ENCODE data around the gene PIH1D1. TPM values are rescaled to one million over a fixed set of nuclear protein-coding genes. Genes with fewer than 3 reads are reported as not detected.

Gene PIH1D1
- total and polyA plus RNA-seq, 2 of the 8 experiments (the other 6 are each of a cell fraction or from before 2014, with no cell fraction given): 146 to 195 TPM

- FAIRE-seq: no peak
- no peaks in the 10 kb centered on the region for H3K27me3 ChIP-seq (replicated peaks in 1 of 4; ENCODE audit: control insufficient read depth in 3 of 4, extremely low read depth in 1 of 4, insufficient read depth in 3 of 4, low read length in 3 of 4)
- no peaks in the 10 kb centered on the region for H3K23me2 ChIP-seq (ENCODE audit: low read depth, low read length)
- H3K4me1 ChIP-seq (replicated peaks in 1 of 4; ENCODE audit: control insufficient read depth in 3 of 4, insufficient read depth in 4 of 4, low read length in 3 of 4): peaks cover 0 to 5% (median 0%) of the 10 kb centered on the region in 4 experiments; a peak in 1 of 7 replicates
- no peak overlapping the region for H3K23ac ChIP-seq (ENCODE audit: insufficient read length)
- 97% methylated on average over 5 of the region's 5 CpGs; no CpG with 5 or more reads in 1 of the 2 experiments for WGBS, 2 experiments (ENCODE audit: extremely low coverage in 1 of 2, insufficient coverage in 1 of 2, insufficient read length in 1 of 2, insufficient replicate concordance in 2 of 2, low coverage in 1 of 2, low lambda C conversion rate in 2 of 2, missing lambda C conversion rate in 1 of 2)
- no peak overlapping the region for H3K18ac ChIP-seq (ENCODE audit: extremely low read depth, low read length)
- no peak overlapping the region for H2BK15ac ChIP-seq (ENCODE audit: low read length)
- peak overlapping the region; percentile 39 for H4K91ac ChIP-seq (replicated peaks; ENCODE audit: insufficient read length, low read length)
- H3K36me3 ChIP-seq (ENCODE audit: control insufficient read depth in 2 of 4, insufficient read depth in 4 of 4, low read length in 3 of 4): no peaks in the 10 kb centered on the region
- no peak overlapping the region for H3K14ac ChIP-seq (ENCODE audit: insufficient read length)
- no peaks in the 10 kb centered on the region for H3K79me2 ChIP-seq (ENCODE audit: control insufficient read depth in 1 of 2, insufficient read depth in 2 of 2, low read length in 2 of 2)
- H2BK12ac ChIP-seq (ENCODE audit: low read depth, low read length): 0 out of 2 replicates have a peak overlapping the region, but pooled peaks have one; percentile 68
- no peak overlapping the region for H3K4me2 ChIP-seq (ENCODE audit: insufficient read depth in 1 of 2, low read depth in 2 of 2, low read length in 2 of 2)
- no peak overlapping the region for H2BK5ac ChIP-seq (ENCODE audit: low read depth, low read length)
- H4K20me1 ChIP-seq (replicated peaks in 1 of 2; ENCODE audit: control insufficient read depth in 1 of 2, insufficient read depth in 2 of 2, low read length in 2 of 2): no peaks in the 10 kb centered on the region
- H2BK120ac ChIP-seq (replicated peaks; ENCODE audit: low read depth, low read length): no peak overlapping the region
- H3K79me1 ChIP-seq (ENCODE audit: low read depth, low read length): no peaks in the 10 kb centered on the region
- H3K56ac ChIP-seq (replicated peaks; ENCODE audit: insufficient read length, low read depth, low read length): no peak overlapping the region
- H3K9ac ChIP-seq (replicated peaks in 1 of 4; ENCODE audit: extremely low read depth in 1 of 4, low read depth in 3 of 4, low read length in 3 of 4): no peak overlapping the region
- H2AFZ ChIP-seq (ENCODE audit: low read length): no peak overlapping the region
- no peak overlapping the region; the same call in 1 of the 2 replicates for H4K8ac ChIP-seq (ENCODE audit: extremely low read depth, insufficient read depth, low read length)
- DNase-seq (ENCODE audit: low read depth in 1 of 2, low spot score in 2 of 2): no peak
- H3K4me3 ChIP-seq (ENCODE audit: extremely low read depth in 1 of 4, insufficient read depth in 2 of 4, low read depth in 3 of 4, low read length in 4 of 4): no peak overlapping the region
- no peaks in the 10 kb centered on the region for H3K9me3 ChIP-seq (ENCODE audit: insufficient read depth in 2 of 2, low read depth in 1 of 2, low read length in 1 of 2)
- no peak overlapping the region for H4K5ac ChIP-seq (ENCODE audit: insufficient read length, low read depth, low read length)
- no peak for TF ChIP-seq SP4 (IDR thresholded peaks at IDR 0.05; ENCODE audit: low read length)
- no peak for TF ChIP-seq RAD21 (IDR thresholded peaks at IDR 0.05 in 1 of 2, conservative IDR thresholded peaks at IDR 0.05 in 1 of 2; ENCODE audit: low read depth in 2 of 2, low read length in 2 of 2)
- no peak for TF ChIP-seq CHD2 (IDR thresholded peaks at IDR 0.05; ENCODE audit: low read length)
- no peak for TF ChIP-seq HDAC6 (IDR thresholded peaks at IDR 0.05; ENCODE audit: low read depth, low read length)
- TF ChIP-seq EZH2 (IDR thresholded peaks at IDR 0.05; ENCODE audit: low read depth, low read length, severe bottlenecking): no peak
- no peak for TF ChIP-seq POLR2AphosphoS5 (IDR thresholded peaks at IDR 0.05; ENCODE audit: low read depth, low read length)
- no peak for TF ChIP-seq CHD1 (IDR thresholded peaks at IDR 0.05; ENCODE audit: low read depth, low read length)
- no peak for TF ChIP-seq CEBPB (IDR thresholded peaks at IDR 0.05; ENCODE audit: low read depth, low read length)
- no peak for TF ChIP-seq TBP (IDR thresholded peaks at IDR 0.05; ENCODE audit: low read depth, low read length)
- TF ChIP-seq MAX (IDR thresholded peaks at IDR 0.05): no peak
- TF ChIP-seq EGR1 (IDR thresholded peaks at IDR 0.05; ENCODE audit: borderline replicate concordance, low read depth, low read length): no peak
- ChIA-PET CTCF (ENCODE audit: partially characterized antibody) (interaction anchor here (0.6 to 14.7 kb wide), 6 partner anchors 8 to 302 kb away, joined by 3 to 291 read pairs (median 4); no protein-coding TSS in a partner anchor), POLR2A (ENCODE audit: partially characterized antibody) (interaction anchor here (0.8 to 3.3 kb wide), 4 partner anchors 17 to 70 kb away, joined by 3 to 13 read pairs (median 4); partner anchors contain the start of gene GFY)
- H2BK20ac ChIP-seq (ENCODE audit: low read length): 0 out of 2 replicates have a peak overlapping the region, but pooled peaks have one; percentile 48
- H3K27ac ChIP-seq (ENCODE audit: low read depth, low read length): no peak overlapping the region
- H2AK5ac ChIP-seq (ENCODE audit: low read depth, low read length): no peak overlapping the region
- H3K4ac ChIP-seq (replicated peaks; ENCODE audit: insufficient read length, low read depth, low read length): no peak overlapping the region
Measured at GRCh38 chr19:49409441-49410029, 42.1 kb downstream of the PIH1D1 start.

Data from H1 (cell line).